Activated CD4-positive, alpha-beta T cell treated with anti-CD3 and anti-CD28 coated beads for 36 hours (primary cell): ENCODE results near the gene CHD2. TPM values are rescaled to one million over a fixed set of nuclear protein-coding genes. Genes with fewer than 3 reads are reported as not detected.

Experiments used
- ATAC-seq: fragments of 200-7000 bp; cut with Tn5 transposase; one replicate; pipeline ENCODE4 v1.10.0; 2021; ENCODE audit warnings: mild to moderate bottlenecking, moderate library complexity
- CTCF ChIA-PET: fragments of 350-600 bp; sonication (Branson Sonifier 250); formaldehyde crosslinking; loops from one replicate; lab custom pipeline; 2021; ENCODE audit warnings: antibody characterized with exemption; lab: Charles Lee
- POLR2A ChIA-PET: fragments of 350-600 bp; sonication (Branson Sonifier 250); formaldehyde crosslinking; loops from one replicate; lab custom pipeline; 2021; ENCODE audit warnings: antibody characterized with exemption, inconsistent platforms; lab: Charles Lee
- DNase-seq: peaks from one replicate; pipeline ENCODE4 v3.0.0-alpha.2; 2020
- H3K27ac Mint-ChIP-seq: one replicate; pipeline ENCODE4 v1.8.0; 2021; ENCODE audit warnings: mixed read lengths
- H3K27me3 Mint-ChIP-seq: one replicate; pipeline ENCODE4 v1.8.0; 2021; ENCODE audit warnings: mixed read lengths
- H3K36me3 Mint-ChIP-seq: one replicate; pipeline ENCODE4 v1.8.0; 2021; ENCODE audit warnings: low read depth, mixed read lengths
- H3K4me1 Mint-ChIP-seq: one replicate; pipeline ENCODE4 v1.8.0; 2021; ENCODE audit warnings: mixed read lengths
- H3K4me3 Mint-ChIP-seq: one replicate; pipeline ENCODE4 v1.8.0; 2021; ENCODE audit warnings: mild to moderate bottlenecking, moderate library complexity, mixed read lengths
- H3K9me3 Mint-ChIP-seq: one replicate; pipeline ENCODE4 v1.8.0; 2021; ENCODE audit warnings: low read depth, mixed read lengths
- intact Hi-C, 2 experiments: fragments of 100-400 bp; cut with DNase I in 1 of 2; cut with micrococcal nuclease in 1 of 2; formaldehyde crosslinking; loops; one replicate each; pipeline versions ENCODE4 v1.14.2 to v1.15.1; 2022 to 2024; cut with DNase I, micrococcal nuclease
- total RNA-seq, 2 experiments: library from RNA; stranded (reverse); gene quantifications; one replicate each; pipeline ENCODE4 v1.2.3, GENCODE V29; 2021

CHD2 gene
- total RNA-seq, 2 experiments from 2014 or later: 118 to 149 TPM

DNA sequence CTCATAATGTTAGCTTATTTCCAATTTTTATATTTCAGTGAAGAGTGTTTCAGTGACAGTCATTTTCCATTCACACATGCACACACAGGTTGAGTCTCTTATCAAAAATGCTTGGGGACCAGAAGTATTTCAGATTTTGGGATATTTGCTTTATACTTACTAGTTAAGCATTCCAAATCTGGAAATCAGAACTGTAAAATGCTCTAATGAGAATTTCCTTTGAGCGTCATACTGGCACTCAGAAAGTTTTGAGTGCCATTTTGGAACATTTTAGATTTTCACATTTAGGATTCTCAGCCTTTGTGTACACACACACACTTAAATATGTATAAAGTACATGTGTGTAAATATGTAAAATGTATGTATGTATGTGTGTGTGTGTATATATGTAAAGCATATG, 71.0 kb downstream of the CHD2 start:
- H3K4me3 Mint-ChIP-seq: no peak overlapping the region
- ATAC-seq (no peak), DNase-seq (no peak)
- H3K27me3 Mint-ChIP-seq: no peaks in the 10 kb centered on the region
- ChIA-PET POLR2A (no interaction called here), CTCF (interaction anchor here (1.4 to 1.8 kb wide), 2 partner anchors 44 to 50 kb away, joined by 3 to 4 read pairs; no protein-coding TSS in a partner anchor)
- H3K4me1 Mint-ChIP-seq: peaks cover 10% of the 10 kb centered on the region
- H3K27ac Mint-ChIP-seq: peak overlapping the region; percentile 65
- intact Hi-C loops: no loop called here
- peaks cover 74% of the 10 kb centered on the region for H3K36me3 Mint-ChIP-seq
- no peaks in the 10 kb centered on the region for H3K9me3 Mint-ChIP-seq

DNA sequence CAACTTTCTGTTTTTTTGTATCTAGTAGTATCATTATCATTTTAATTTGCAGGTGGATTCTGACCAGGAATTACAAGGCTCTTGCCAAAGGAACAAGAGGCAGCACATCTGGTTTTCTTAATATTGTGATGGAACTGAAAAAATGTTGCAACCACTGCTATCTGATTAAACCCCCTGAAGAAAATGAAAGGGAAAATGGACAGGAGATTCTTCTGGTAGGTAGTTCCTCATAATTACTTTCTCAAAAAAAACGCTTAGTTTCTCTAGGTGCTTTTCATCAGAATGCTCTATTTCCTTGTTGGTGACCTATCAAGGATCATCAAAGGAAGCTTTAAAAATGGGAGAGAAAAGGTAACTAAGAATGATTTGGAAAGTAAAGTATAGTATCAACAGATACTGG, 71.6 kb downstream of the CHD2 start:
- Mint-ChIP-seq H3K4me3 (no peak overlapping the region), H3K9me3 (no peaks in the 10 kb centered on the region), H3K27ac (peak overlapping the region; percentile 20), H3K27me3 (no peaks in the 10 kb centered on the region), H3K36me3 (peaks cover 69% of the 10 kb centered on the region), H3K4me1 (peaks cover 10% of the 10 kb centered on the region)
- ChIA-PET CTCF (interaction anchor here (0.8 kb wide), 1 partner anchor 9 kb away, joined by 3 read pairs; no protein-coding TSS in a partner anchor), POLR2A (no interaction called here)
- no peak for DNase-seq
- intact Hi-C loops: no loop called here
- ATAC-seq: no peak

DNA sequence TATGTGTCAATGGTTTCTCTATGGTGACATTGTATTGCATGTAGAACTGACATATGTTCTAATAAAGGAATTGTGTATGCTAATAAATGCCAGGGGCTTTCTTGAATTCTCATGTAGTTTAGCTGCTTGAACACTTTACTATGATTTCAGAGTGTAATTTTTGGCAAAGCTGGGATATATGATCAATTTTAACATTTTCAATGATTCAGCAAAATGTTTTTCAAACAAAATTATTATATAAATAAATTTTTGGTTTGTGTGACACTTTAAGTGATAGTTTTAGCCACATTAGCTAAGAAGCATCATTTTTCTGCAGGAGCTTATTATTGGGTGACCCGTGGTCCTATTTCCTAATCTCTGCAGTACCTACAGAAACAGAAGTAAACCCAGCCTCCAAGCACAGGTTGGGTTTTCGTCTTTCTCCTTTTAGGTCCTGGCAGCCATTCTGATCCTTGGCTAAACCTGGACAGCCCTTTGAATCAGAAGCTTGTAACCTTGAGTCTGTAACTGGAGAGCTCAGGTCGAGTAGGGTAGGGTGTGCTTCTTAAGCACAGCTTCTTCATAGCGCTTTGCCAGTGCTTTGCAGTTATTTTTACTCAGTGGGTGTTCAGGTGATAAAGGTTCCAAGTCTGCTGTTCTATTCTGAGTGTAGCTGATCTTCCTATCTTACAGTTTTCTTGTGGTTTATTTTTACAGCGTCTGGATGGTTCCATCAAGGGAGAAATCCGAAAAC, 74.2 kb downstream of the CHD2 start:
- no peak for ATAC-seq
- Mint-ChIP-seq H3K27ac (peak overlapping the region; percentile 51), H3K27me3 (no peaks in the 10 kb centered on the region), H3K4me1 (peaks cover 12% of the 10 kb centered on the region), H3K9me3 (no peaks in the 10 kb centered on the region), H3K4me3 (no peak overlapping the region), H3K36me3 (peaks cover 72% of the 10 kb centered on the region)
- POLR2A ChIA-PET: interaction anchor here (0.5 to 1.4 kb wide), 2 partner anchors 13 to 15 kb away, joined by 3 to 9 read pairs; no protein-coding TSS in a partner anchor
- intact Hi-C loops: no loop called here
- CTCF ChIA-PET: interaction anchor here (1.1 to 2.1 kb wide), 4 partner anchors 13 to 176 kb away, joined by 5 to 9 read pairs (median 7); no protein-coding TSS in a partner anchor
- no peak for DNase-seq

DNA sequence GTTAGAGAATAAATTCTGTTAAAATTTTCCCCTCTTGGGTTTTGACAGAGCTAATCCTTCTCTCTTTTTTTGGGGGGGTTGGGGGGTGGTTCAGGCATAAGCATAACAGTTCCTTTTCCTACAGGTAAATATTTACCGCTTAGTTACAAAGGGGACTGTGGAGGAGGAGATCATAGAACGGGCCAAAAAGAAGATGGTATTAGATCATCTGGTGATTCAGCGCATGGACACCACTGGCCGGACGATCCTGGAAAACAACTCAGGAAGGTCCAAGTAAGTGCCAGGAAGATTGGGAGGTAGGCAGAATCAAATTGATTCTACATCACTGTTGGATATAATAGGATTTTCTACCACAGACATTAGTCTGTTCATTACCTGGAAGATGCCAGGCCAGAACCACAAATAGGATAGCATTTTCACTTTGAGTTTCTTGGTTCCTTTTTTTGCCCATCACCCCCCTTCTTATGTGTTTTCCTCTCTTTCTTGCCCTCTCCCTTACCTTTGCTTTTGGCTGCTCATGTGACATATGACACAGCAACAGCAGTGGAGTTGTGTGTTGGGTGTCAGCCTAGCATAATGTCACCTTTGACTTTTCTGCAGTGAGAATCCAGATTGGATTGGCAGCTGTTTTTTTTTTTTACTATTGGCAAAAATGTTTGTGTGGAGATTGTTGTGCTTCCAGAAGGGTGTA, 79.0 kb downstream of the CHD2 start:
- no peaks in the 10 kb centered on the region for H3K27me3 Mint-ChIP-seq
- no peak overlapping the region for H3K4me3 Mint-ChIP-seq
- POLR2A ChIA-PET: interaction anchor here (0.9 kb wide), 1 partner anchor 12 kb away, joined by 3 read pairs; no protein-coding TSS in a partner anchor
- CTCF ChIA-PET: interaction anchor here (0.9 to 1.3 kb wide), 3 partner anchors 9 to 22 kb away, joined by 3 to 4 read pairs (median 3); no protein-coding TSS in a partner anchor
- H3K4me1 Mint-ChIP-seq: peaks cover 8% of the 10 kb centered on the region
- H3K9me3 Mint-ChIP-seq: no peaks in the 10 kb centered on the region
- ATAC-seq (no peak), DNase-seq (no peak)
- peaks cover 42% of the 10 kb centered on the region for H3K36me3 Mint-ChIP-seq
- peak overlapping the region; percentile 44 for H3K27ac Mint-ChIP-seq
- intact Hi-C loops: no loop called here

DNA sequence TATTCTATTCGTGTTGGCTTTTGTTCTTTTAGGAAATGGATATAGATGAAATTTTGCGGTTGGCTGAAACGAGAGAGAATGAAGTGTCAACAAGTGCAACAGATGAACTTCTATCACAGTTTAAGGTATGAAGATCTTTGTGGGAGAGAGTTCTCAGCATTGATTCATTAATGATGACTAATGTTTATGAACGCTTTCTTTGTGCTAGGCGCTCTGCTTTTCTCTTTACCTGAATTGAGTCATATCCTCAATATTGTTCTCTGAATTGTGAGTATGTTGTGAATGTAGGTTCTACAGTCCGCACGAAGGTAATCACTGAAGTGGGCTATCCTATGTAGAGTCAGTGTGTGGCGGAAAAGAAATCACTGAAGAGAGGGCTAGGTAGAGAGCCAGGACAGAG, 81.2 kb downstream of the CHD2 start:
- no peaks in the 10 kb centered on the region for H3K27me3 Mint-ChIP-seq

DNA sequence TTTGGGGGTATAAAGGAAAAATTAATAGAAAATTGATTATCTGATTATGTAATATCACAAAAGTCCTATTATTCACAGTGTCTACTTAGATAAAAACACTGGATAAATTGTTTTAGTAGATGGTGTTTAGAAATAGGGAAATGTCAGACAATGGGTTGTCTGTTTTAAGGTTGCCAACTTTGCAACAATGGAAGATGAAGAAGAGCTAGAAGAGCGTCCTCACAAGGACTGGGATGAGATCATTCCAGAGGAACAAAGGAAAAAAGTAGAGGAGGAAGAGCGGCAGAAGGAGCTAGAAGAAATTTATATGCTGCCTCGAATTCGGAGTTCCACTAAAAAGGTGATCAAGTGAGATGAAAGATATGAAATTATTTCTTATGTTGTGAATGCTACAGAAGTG, 84.0 kb downstream of the CHD2 start:
- ATAC-seq (no peak), DNase-seq (no peak)
- H3K9me3 Mint-ChIP-seq: no peaks in the 10 kb centered on the region
- H3K27ac Mint-ChIP-seq: peak overlapping the region; percentile 56
- ChIA-PET POLR2A (no interaction called here), CTCF (interaction anchor here (0.7 to 1.2 kb wide), 4 partner anchors 15 to 47 kb away, joined by 3 read pairs; no protein-coding TSS in a partner anchor)
- H3K27me3 Mint-ChIP-seq: no peaks in the 10 kb centered on the region
- H3K4me1 Mint-ChIP-seq: peaks cover 3% of the 10 kb centered on the region
- intact Hi-C loops: loop anchor here in 1 of 2 experiments (5.0 kb wide), 1 partner anchor 42 kb away; no protein-coding TSS in a partner anchor
- H3K4me3 Mint-ChIP-seq: no peak overlapping the region
- H3K36me3 Mint-ChIP-seq: peaks cover 34% of the 10 kb centered on the region

More for the DNA sequence above, 81.2 kb downstream of the CHD2 start:
- Mint-ChIP-seq H3K4me1 (peaks cover 8% of the 10 kb centered on the region), H3K4me3 (no peak overlapping the region), H3K9me3 (no peaks in the 10 kb centered on the region), H3K36me3 (peaks cover 39% of the 10 kb centered on the region), H3K27ac (no peak overlapping the region)
- intact Hi-C loops: loop anchor here in 1 of 2 experiments (5.0 kb wide), 1 partner anchor 39 kb away; no protein-coding TSS in a partner anchor
- ChIA-PET CTCF (interaction anchor here (1.7 kb wide), 1 partner anchor 15 kb away, joined by 7 read pairs; no protein-coding TSS in a partner anchor), POLR2A (interaction anchor here (0.7 kb wide), 1 partner anchor 99 kb away, joined by 3 read pairs; no protein-coding TSS in a partner anchor)
- ATAC-seq: peak; percentile 83
- no peak for DNase-seq

DNA sequence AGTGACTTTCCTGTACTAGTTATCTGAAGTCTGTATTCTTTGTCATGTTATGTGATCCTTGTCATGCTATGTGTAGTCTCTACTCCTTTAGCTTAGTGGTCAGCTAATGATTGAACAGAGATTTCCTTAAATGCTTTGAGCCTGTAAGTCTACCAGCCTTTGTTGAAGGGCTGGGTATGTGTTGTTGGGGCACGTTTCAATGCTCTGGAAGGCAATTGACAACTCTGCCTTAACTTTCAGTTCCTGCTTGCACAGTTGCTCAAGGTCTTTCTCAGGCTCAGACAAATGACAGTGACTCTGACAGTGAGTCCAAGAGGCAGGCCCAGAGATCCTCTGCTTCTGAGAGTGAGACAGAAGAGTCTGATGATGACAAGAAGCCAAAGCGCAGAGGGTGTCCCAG, 89.3 kb downstream of the CHD2 start:
- Mint-ChIP-seq H3K36me3 (peaks cover 57% of the 10 kb centered on the region), H3K4me1 (peaks cover 2% of the 10 kb centered on the region), H3K27me3 (no peaks in the 10 kb centered on the region), H3K4me3 (no peak overlapping the region), H3K9me3 (no peaks in the 10 kb centered on the region), H3K27ac (peak overlapping the region; percentile 6)
- intact Hi-C loops: no loop called here
- ATAC-seq (no peak), DNase-seq (no peak)
- ChIA-PET CTCF (interaction anchor here (1.0 kb wide), 1 partner anchor 192 kb away, joined by 3 read pairs; no protein-coding TSS in a partner anchor), POLR2A (interaction anchor here (1.2 kb wide), 1 partner anchor 15 kb away, joined by 3 read pairs; no protein-coding TSS in a partner anchor)

DNA sequence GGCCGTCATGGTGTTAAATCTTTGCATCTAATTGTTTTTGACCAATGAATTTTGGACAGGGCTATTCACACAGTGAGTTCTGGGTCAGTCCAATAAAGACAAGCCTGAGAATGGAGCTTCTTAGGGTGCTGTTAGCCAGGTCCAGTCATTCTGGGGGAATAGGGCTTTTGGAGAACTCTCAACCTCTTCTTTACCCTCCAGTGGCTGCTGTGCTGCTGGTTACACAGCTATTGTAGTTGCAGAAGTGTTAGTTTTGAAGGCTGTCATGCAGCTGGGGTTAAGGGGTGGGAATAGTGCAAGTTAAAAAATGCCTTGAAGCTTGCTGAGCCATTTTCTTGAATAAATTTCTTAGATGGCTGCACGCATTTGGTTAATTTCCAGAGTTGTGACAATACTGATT, 89.9 kb downstream of the CHD2 start:
- H3K27ac Mint-ChIP-seq: no peak overlapping the region
- intact Hi-C loops: no loop called here

DNA sequence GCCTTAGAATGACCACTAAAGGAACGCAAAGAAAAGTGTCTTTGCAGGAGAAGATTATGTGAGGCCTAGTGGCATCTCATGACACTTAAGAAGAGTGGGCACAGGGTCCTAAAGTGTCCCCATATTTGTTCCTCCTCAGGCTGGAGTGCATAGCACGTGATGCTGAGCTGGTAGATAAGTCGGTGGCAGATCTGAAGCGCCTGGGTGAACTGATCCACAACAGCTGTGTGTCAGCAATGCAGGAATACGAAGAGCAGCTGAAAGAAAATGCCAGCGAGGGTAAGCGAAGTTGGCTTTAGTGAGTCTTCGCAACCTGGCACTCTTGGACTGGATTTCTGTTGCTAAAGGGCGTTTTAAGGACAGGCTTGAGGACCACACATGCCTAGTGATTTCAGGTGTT, 92.6 kb downstream of the CHD2 start:
- H3K27me3 Mint-ChIP-seq: no peaks in the 10 kb centered on the region
- H3K4me3 Mint-ChIP-seq: no peak overlapping the region
- DNase-seq (no peak), ATAC-seq (no peak)
- POLR2A ChIA-PET: interaction anchor here (0.7 kb wide), 1 partner anchor 76 kb away, joined by 3 read pairs; no protein-coding TSS in a partner anchor
- no peak overlapping the region for H3K27ac Mint-ChIP-seq
- intact Hi-C loops: no loop called here
- H3K9me3 Mint-ChIP-seq: no peaks in the 10 kb centered on the region
- CTCF ChIA-PET: interaction anchor here (1.0 to 1.1 kb wide), 2 partner anchors 9 to 13 kb away, joined by 3 to 4 read pairs; no protein-coding TSS in a partner anchor
- peaks cover 65% of the 10 kb centered on the region for H3K36me3 Mint-ChIP-seq
- H3K4me1 Mint-ChIP-seq: peaks cover 6% of the 10 kb centered on the region

More for the DNA sequence above, 89.9 kb downstream of the CHD2 start:
- H3K27me3 Mint-ChIP-seq: no peaks in the 10 kb centered on the region
- CTCF ChIA-PET: interaction anchor here (1.0 to 1.2 kb wide), 2 partner anchors 36 to 193 kb away, joined by 3 read pairs; no protein-coding TSS in a partner anchor
- no peaks in the 10 kb centered on the region for H3K9me3 Mint-ChIP-seq
- POLR2A ChIA-PET: no interaction called here
- H3K4me3 Mint-ChIP-seq: no peak overlapping the region
- DNase-seq (no peak), ATAC-seq (no peak)
- H3K4me1 Mint-ChIP-seq: peaks cover 2% of the 10 kb centered on the region
- peaks cover 60% of the 10 kb centered on the region for H3K36me3 Mint-ChIP-seq

DNA sequence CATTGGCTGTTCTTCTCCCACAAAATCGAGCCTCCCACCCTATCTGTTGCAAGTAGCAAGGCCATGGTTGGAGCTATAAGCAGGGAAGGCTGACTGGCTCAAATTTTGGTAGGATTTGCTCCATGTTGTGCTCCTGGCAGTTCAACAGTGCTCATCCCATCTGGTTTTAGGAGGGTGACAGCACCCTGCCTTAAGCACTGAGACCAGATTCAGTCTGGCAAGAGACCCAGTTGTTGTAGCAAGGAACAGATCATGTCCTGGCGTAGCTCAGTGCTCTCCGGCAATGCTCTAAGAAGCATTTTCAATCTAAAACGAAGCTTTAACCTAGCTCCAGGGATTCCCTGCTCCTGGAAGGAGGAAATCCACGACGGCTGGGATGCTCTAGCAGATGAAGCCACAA, 97.7 kb downstream of the CHD2 start:
- ChIA-PET CTCF (interaction anchor here (0.6 to 1.5 kb wide), 3 partner anchors 13 to 18 kb away, joined by 3 to 5 read pairs (median 4); no protein-coding TSS in a partner anchor), POLR2A (no interaction called here)
- no peaks in the 10 kb centered on the region for H3K27me3 Mint-ChIP-seq
- peaks cover 69% of the 10 kb centered on the region for H3K36me3 Mint-ChIP-seq
- intact Hi-C loops: no loop called here
- peaks cover 6% of the 10 kb centered on the region for H3K4me1 Mint-ChIP-seq
- no peak overlapping the region for H3K27ac Mint-ChIP-seq
- H3K9me3 Mint-ChIP-seq: no peaks in the 10 kb centered on the region
- no peak for ATAC-seq
- no peak overlapping the region for H3K4me3 Mint-ChIP-seq
- no peak for DNase-seq

DNA sequence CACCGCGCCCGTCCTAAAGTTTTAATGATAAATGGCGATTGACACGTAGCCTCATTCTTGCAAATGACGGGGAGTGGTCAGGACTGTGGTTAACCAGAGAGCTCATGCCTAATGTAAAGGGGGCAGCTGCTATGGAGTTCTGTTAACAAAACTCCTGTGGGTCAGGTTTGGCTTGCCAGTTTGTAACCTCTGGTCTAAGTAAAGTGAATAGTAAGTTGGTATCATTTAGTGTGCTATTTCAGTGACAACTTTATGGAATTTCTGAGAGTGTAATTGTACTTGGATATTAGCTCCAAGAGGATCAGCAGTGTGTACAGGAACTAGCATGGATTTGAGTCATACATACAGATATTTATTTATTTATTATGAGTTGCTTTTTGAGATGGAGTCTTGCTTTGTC, 101.0 kb downstream of the CHD2 start:
- no peak overlapping the region for H3K4me3 Mint-ChIP-seq
- H3K27ac Mint-ChIP-seq: no peak overlapping the region
- peaks cover 6% of the 10 kb centered on the region for H3K4me1 Mint-ChIP-seq
- CTCF ChIA-PET: interaction anchor here (0.8 to 1.3 kb wide), 5 partner anchors 8 to 204 kb away, joined by 3 to 5 read pairs (median 3); no protein-coding TSS in a partner anchor
- intact Hi-C loops: no loop called here
- H3K9me3 Mint-ChIP-seq: no peaks in the 10 kb centered on the region
- H3K36me3 Mint-ChIP-seq: peaks cover 79% of the 10 kb centered on the region
- POLR2A ChIA-PET: no interaction called here
- no peaks in the 10 kb centered on the region for H3K27me3 Mint-ChIP-seq
- DNase-seq (no peak), ATAC-seq (no peak)
